K562 (cell line): Measurements from ENCODE around the gene SLA2. TPM values are rescaled to one million over a fixed set of nuclear protein-coding genes. Genes with fewer than 3 reads are reported as not detected.

ENCODE experiments used
- ATAC-seq: fragments of 200-7000 bp; cut with Tn5 transposase; 3 replicates; pipeline ENCODE4 v1.9.1; 2020; ENCODE audit warnings: moderate library complexity
- BruUV-seq: library from RNA; stranded (reverse); fragments of 400-500 nt; replicated peaks from 2 replicates; lab custom pipeline; 2021; lab: Mats Ljungman, UMichigan
- CTCF ChIA-PET: fragments of 300-600 bp; formaldehyde crosslinking; extraction: SDS; loops from one replicate; lab custom pipeline; 2021; ENCODE audit warnings: low intra/inter-chr PET ratio; lab: Yijun Ruan, JAX
- POLR2A ChIA-PET: fragments of 300-600, 350-650 bp; sonication (Branson Sonifier 250); formaldehyde crosslinking; extraction: SDS; loops from one replicate; lab custom pipeline; 2021; ENCODE audit warnings: antibody characterized with exemption, inconsistent platforms; lab: Yijun Ruan, JAX
- DNase-seq, 4 experiments: peaks; one replicate each; pipeline versions ENCODE4 v3.0.0 to v3.0.0-alpha.2; 2011 to 2018; ENCODE audit warnings: low spot score in 3 of 4, mixed read lengths in 3 of 4; ENCODE audit errors: extremely low read depth in 1 of 4
- FAIRE-seq: peaks from 2 replicates; lab custom pipeline; 2011; peaks lifted over from hg19 to GRCh38; lab: Jason Lieb, UNC
- H2AFZ ChIP-seq: 2 replicates; pipeline ENCODE4 v1.6.0; 2011; ENCODE audit warnings: low read depth, low read length, control low read depth, inconsistent platforms
- H3K27ac ChIP-seq: fragments of 200-600 bp; 3 replicates; pipeline ENCODE4 v1.8.0; 2011; ENCODE audit warnings: low read depth, mild to moderate bottlenecking, control low read depth, inconsistent platforms, low read length, moderate library complexity, mixed read lengths; ENCODE audit errors: extremely low read depth
- H3K27me3 ChIP-seq, 2 experiments: fragments of 300-600 bp in 1 of 2; 2 replicates in 1 of 2; 3 replicates in 1 of 2; pipeline versions ENCODE4 v1.6.0 to v1.8.0; 2011; ENCODE audit warnings: inconsistent platforms in 2 of 2, low read length in 2 of 2, mild to moderate bottlenecking in 1 of 2, mixed read lengths in 1 of 2, moderate library complexity in 1 of 2; ENCODE audit not compliant: control insufficient read depth in 2 of 2, insufficient read depth in 2 of 2
- H3K36me3 ChIP-seq: fragments of 300-600 bp; 3 replicates; pipeline ENCODE4 v1.8.0; 2011; ENCODE audit warnings: mild to moderate bottlenecking, low read length, inconsistent platforms; ENCODE audit not compliant: control insufficient read depth, insufficient read depth
- H3K4me1 ChIP-seq, 2 experiments: fragments of 200-600 bp in 1 of 2; replicated peaks in 1 of 2; 2 replicates in 1 of 2; 3 replicates in 1 of 2; pipeline versions ENCODE4 v1.5.1 to v1.8.0; 2011; ENCODE audit warnings: inconsistent platforms in 2 of 2, low read length in 2 of 2, mild to moderate bottlenecking in 1 of 2, mixed read lengths in 1 of 2, moderate library complexity in 1 of 2; ENCODE audit not compliant: control insufficient read depth in 2 of 2, insufficient read depth in 2 of 2
- H3K4me2 ChIP-seq: 2 replicates; pipeline ENCODE4 v1.6.1; 2011; ENCODE audit warnings: low read length, control low read depth, inconsistent platforms, mixed read lengths; ENCODE audit not compliant: insufficient read depth
- H3K4me3 ChIP-seq: fragments of 200-600 bp; sonication (generic), shearing (Covaris generic); 2 replicates; pipeline ENCODE4 v1.5.1; 2016; ENCODE audit warnings: control low read depth, inconsistent platforms
- H3K79me2 ChIP-seq: fragments of 200-600 bp; 3 replicates; pipeline ENCODE4 v1.8.0; 2011; ENCODE audit warnings: low read length, inconsistent platforms; ENCODE audit not compliant: control insufficient read depth, insufficient read depth
- H3K9ac ChIP-seq, 2 experiments: 2 replicates each; pipeline versions ENCODE4 v1.6.0 to v1.6.1; 2011; ENCODE audit warnings: low read depth in 2 of 2, low read length in 2 of 2, control low read depth in 1 of 2, inconsistent platforms in 1 of 2, mild to moderate bottlenecking in 1 of 2, mixed read lengths in 1 of 2; ENCODE audit not compliant: insufficient read depth in 1 of 2
- H3K9me1 ChIP-seq: one replicate; pipeline ENCODE4 v1.6.0; 2011; ENCODE audit warnings: inconsistent platforms, mild to moderate bottlenecking, low read length, moderate library complexity; ENCODE audit not compliant: control insufficient read depth, insufficient read depth
- H3K9me3 ChIP-seq: replicated peaks from 2 replicates; pipeline ENCODE4 v1.5.1; 2011; ENCODE audit warnings: low read depth, low read length, inconsistent platforms; ENCODE audit not compliant: control insufficient read depth, insufficient read depth
- H4K20me1 ChIP-seq: replicated peaks from 2 replicates; pipeline ENCODE4 v1.6.1; 2011; ENCODE audit warnings: low read length, inconsistent platforms, mixed read lengths; ENCODE audit not compliant: control insufficient read depth, insufficient read depth
- ATF3 ChIP-seq, 2 experiments: fragments of 450-650 bp in 1 of 2; sonication (generic) in 1 of 2; formaldehyde crosslinking in 1 of 2; IDR thresholded peaks in 1 of 2; conservative IDR thresholded peaks in 1 of 2; 2 replicates each; pipeline versions ENCODE4 v1.6.1 to v1.8.1; 2016 to 2023; ENCODE audit warnings: mild to moderate bottlenecking in 2 of 2, moderate library complexity in 2 of 2, inconsistent platforms in 1 of 2, missing genetic modification reagents in 1 of 2
- CCAR2 ChIP-seq: fragments of 200-400 bp; formaldehyde crosslinking; IDR thresholded peaks from 2 replicates; pipeline ENCODE4 v1.6.1; 2017; ENCODE audit warnings: mild to moderate bottlenecking, low read depth, low read length
- IRF9 ChIP-seq: fragments of 450-650 bp; IDR thresholded peaks from 2 replicates; pipeline ENCODE4 v1.6.1; 2016; ENCODE audit warnings: missing biosample characterization, missing genetic modification characterization
- ZNF449 ChIP-seq: fragments of 250-450 bp; sonication (Bioruptor Pico); IDR thresholded peaks from 2 replicates; pipeline ENCODE4 v1.8.0; 2022; ENCODE audit warnings: moderate library complexity, mild to moderate bottlenecking, inconsistent platforms
- WGBS: fragments of 100-300 bp; shearing (Covaris generic); methylation state at CpG from one replicate; pipeline ENCODE4 v1.1.6; 2016; ENCODE audit warnings: low coverage, mixed read lengths; ENCODE audit not compliant: insufficient coverage; ENCODE audit errors: missing lambda C conversion rate; 5-methylcytosine and 5-hydroxymethylcytosine counted together
- in situ Hi-C: fragments of 300-500 bp; cut with MboI; formaldehyde crosslinking; loops from 4 replicates; pipeline ENCODE4 v1.15.0; 2018; ENCODE audit warnings: inconsistent platforms, mixed read lengths
- intact Hi-C: fragments of 100-400 bp; cut with micrococcal nuclease; formaldehyde crosslinking; loops from 2 replicates; pipeline ENCODE4 v1.14.2; 2022
- polyA plus RNA-seq, 8 experiments: library from polyadenylated mRNA; depleted of rRNA in 4 of 8; stranded (reverse) in 5 of 8; unstranded in 3 of 8; fragments of >200 nt; fragmentation: Nextera tagmentation in 2 of 8; fragmentation: Illumina TruSeq in 1 of 8; extraction: Ambion mirVana in 2 of 8; extraction: Trizol in 1 of 8; gene quantifications; 2 replicates each; pipeline versions ENCODE4 v1.2.1 to v1.2.3, GENCODE V29; 2011 to 2014; ENCODE audit warnings: inconsistent platforms in 1 of 8, missing spikeins in 1 of 8
- total RNA-seq, 7 experiments: library from RNA; depleted of rRNA in 6 of 7; stranded (reverse); fragments of >200 nt in 6 of 7; fragmentation: Illumina TruSeq in 2 of 7; extraction: Trizol in 2 of 7; gene quantifications; 2 replicates each; pipeline versions ENCODE4 v1.2.1 to v1.2.3, GENCODE V29; 2011 to 2021; ENCODE audit warnings: low replicate concordance in 1 of 7

The SLA2 gene
- total and polyA plus RNA-seq, 9 of the 15 experiments (the other 6 are each of a cell fraction or from before 2014, with no cell fraction given): 0.07 TPM; not detected in 7

- TF ChIP-seq CCAR2: no peak
- no peak for TF ChIP-seq ZNF449 (CRISPR knock-in tag)
Measured at GRCh38 chr20:36578356-36579041, 67.5 kb downstream of the SLA2 start (continued).

- H3K27me3 ChIP-seq: no peaks in the 10 kb centered on the region
- BruUV-seq: no TSS peak
- no CpG with 5 or more reads among the region's 1 CpG for WGBS
- H4K20me1 ChIP-seq: peaks cover 9% of the 10 kb centered on the region
- peaks cover 30 to 41% of the 10 kb centered on the region in 2 experiments for H3K4me1 ChIP-seq
- in situ Hi-C loops: no loop called here
- no peak overlapping the region; the same call in 1 of the 2 replicates for H3K4me2 ChIP-seq
- peaks cover 43% of the 10 kb centered on the region for H3K79me2 ChIP-seq
- H3K27ac ChIP-seq: no peak overlapping the region
- POLR2A ChIA-PET: interaction anchor here (0.6 to 1.1 kb wide), 2 partner anchors 12 to 418 kb away, joined by 4 read pairs; no protein-coding TSS in a partner anchor
- H3K9ac ChIP-seq: no peak overlapping the region
- no peak overlapping the region for H3K4me3 ChIP-seq
- H3K9me3 ChIP-seq: no peaks in the 10 kb centered on the region
- H3K9me1 ChIP-seq: peaks cover 3% of the 10 kb centered on the region
- peaks cover 39% of the 10 kb centered on the region; the same call in 2 of the 3 replicates for H3K36me3 ChIP-seq
- H2AFZ ChIP-seq: no peak overlapping the region
- no peak for FAIRE-seq
- ATAC-seq: no peak
- no peak for TF ChIP-seq IRF9
- 0 out of 2 replicates have a peak, but pooled peaks have one; percentile 17 for TF ChIP-seq ATF3 (IDR thresholded peaks at IDR 0.05)
- TF ChIP-seq ATF3 (CRISPR knock-in tag; conservative IDR thresholded peaks at IDR 0.05): no peak
- DNase-seq: peak in 1 of 4 experiments; percentile 6
- intact Hi-C loops: no loop called here
- CTCF ChIA-PET: interaction anchor here (0.6 kb wide), 1 partner anchor 29 kb away, joined by 4 read pairs; no protein-coding TSS in a partner anchor
Measured at GRCh38 chr20:36576081-36576445, 69.9 kb downstream of the SLA2 start.
